ENCODE results near the gene F7. TPM values are rescaled to one million over a fixed set of nuclear protein-coding genes. Genes with fewer than 3 reads are reported as not detected.
"Not testable (repeated sequence)": the region's sequence is repeated elsewhere in the genome, so short reads cannot be mapped to it uniquely, and the experiment has no call there.

The F7 gene
- total RNA-seq (2014; rRNA removed; shearing (Covaris generic)): not detected in 2 replicates

DNA sequence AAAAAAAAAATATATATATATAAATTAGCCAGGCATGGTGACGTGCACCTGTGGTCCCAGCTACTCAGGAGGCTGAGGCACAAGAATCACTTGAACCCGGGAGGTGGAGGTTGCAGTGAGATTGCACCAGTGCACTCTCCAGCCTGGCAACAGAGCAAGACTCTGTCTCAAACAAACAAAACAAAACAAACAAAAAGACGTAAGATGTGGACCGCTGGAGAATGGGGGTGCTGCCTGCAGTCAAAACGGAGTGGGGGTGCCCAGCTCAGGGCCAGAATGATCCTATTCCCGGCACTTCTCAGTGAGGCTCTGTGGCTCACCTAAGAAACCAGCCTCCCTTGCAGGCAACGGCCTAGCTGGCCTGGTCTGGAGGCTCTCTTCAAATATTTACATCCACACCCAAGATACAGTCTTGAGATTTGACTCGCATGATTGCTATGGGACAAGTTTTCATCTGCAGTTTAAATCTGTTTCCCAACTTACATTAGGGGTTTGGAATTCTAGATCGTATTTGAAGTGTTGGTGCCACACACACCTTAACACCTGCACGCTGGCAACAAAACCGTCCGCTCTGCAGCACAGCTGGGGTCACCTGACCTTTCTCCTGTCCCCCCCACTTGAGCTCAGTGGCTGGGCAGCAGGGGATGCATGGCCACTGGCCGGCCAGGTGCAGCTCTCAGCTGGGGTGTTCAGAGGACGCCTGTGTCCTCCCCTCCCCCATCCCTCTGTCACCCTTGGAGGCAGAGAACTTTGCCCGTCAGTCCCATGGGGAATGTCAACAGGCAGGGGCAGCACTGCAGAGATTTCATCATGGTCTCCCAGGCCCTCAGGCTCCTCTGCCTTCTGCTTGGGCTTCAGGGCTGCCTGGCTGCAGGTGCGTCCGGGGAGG, at the start of gene F7:
F7 (plus strand) TSS at position 760 of the 889 bp plus-strand sequence; CDS start at position 811, 51 bp downstream.
- no peak for DNase-seq (ENCODE audit: low spot score)
- in situ Hi-C loops (cut with HindIII; ENCODE audit: low sequenced_read_pairs): no loop called here

DNA sequence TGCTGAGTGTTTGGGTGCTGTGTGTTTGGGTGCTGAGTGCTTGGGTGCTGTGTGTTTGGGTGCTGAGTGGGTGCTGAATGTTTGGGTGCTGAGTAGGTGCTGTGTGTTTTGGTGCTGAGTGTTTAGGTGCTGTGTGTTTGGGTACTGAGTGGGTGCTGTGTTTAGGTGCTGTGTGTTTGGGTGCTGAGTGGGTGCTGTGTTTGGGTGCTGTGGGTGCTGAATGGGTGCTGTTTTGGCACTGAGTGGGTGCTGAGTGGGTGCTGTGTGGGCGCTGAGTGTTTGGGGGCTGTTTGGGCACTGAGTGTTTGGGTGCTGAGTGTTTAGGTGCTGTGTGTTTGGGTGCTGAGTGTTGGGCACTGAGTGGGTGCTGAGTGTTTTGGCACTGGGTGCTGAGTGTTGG, 48.5 kb upstream of the F7 start:
- no peak for DNase-seq (ENCODE audit: low spot score)
- in situ Hi-C loops (cut with HindIII; ENCODE audit: low sequenced_read_pairs): no loop called here

DNA sequence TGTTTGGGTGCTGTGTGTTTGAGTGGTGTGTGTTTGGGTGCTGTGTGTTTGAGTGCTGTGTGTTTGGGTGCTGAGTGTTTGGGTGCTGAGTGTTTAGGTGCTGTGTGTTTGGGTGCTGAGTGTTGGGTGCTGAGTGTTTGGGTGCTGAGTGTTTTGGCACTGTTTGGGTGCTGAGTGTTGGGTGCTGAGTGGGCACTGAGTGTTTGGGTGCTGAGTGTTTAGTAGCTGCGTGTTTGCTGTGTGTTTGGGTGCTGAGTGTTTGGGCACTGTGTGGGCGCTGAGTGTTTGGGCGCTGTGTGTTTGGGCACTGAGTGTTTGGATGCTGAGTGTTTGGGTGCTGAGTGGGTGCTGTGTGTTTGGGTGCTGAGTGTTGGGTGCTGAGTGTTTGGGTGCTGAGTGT, 48.0 kb upstream of the F7 start:
- in situ Hi-C loops (cut with HindIII; ENCODE audit: low sequenced_read_pairs); DNase-seq (ENCODE audit: low spot score): not testable (repeated sequence)

DNA sequence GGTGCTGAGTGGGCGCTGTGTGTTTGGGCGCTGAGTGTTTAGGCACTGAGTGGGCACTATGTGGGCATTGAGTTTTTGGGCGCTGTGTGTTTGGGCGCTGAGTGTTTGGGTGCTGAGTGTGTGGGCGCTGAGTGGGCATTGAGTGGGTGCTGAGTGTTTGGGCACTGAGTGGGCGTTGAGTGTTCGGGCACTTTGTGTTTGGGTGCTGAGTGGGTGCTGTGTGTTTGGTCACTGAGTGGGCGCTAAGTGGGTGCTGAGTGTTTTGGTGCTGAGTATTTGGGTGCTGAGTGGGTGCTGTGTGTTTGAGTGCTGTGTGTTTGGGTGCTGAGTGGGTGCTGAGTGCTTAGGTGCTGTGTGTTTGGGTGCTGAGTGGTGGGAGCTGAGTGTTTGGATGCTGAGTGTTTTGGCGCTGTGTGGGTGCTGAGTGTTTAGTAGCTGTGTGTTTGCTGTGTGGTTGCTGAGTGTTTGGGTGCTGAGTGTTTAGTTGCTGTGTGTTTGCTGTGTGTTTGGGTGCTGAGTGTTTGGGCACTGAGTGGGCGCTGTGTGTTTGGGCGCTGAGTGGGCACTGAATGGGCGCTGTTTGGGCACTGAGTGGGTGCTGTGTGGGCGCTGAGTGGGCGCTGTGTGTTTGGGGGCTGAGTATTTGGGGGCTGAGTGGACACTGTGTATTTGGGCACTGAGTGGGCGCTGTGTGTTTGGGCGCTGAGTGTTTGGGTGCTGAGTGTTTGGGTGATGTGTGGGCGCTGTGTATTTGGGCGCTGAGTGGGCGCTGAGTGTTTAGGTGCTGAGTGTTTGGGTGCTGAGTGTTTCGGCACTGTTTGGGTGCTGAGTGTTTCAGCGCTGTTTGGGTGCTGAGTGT, 47.2 kb upstream of the F7 start:
- in situ Hi-C loops (cut with HindIII; ENCODE audit: low sequenced_read_pairs): no loop called here
- DNase-seq (ENCODE audit: low spot score): no peak

DNA sequence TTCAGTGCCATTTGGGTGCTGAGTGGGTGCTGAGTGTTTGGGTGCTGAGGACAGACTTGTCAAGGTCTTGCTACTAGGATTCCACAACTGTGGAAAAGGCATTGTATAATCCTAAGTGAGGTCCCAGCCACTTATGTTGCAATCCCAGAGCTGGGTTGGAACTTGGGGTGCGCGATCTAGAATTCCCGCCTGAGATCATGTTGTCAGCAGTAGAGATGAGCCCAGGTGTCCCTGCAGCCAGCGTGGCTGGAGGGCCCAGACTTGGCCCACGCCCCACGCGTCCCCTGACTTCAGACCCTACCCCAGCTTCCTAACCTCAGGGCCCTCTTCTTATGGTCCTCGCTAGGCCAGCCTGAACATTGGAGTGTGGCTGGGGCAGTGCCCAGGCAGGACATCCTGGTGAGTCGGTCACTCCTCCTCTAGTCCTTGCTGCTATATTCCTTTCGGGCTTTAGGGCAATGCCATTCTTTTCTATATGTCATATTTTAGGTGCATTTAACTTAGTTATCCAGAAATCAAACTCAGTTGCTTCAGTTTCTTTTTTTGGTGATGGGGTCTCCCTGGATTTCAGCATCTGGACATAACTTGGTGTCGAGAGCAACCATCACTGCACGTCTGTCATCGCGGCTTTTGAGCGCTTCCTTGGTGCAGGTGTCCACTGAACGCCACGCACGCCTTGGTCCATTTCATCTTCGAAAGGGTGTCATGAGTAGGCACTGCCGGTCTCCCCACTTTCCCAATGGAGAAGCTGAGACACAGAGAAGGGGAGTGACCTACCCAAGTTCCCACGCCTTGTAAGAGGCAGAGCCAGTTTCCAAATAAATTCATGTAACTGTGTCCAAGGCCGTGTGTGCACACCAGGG, 46.4 kb upstream of the F7 start:
- DNase-seq (ENCODE audit: low spot score): no peak
- in situ Hi-C loops (cut with HindIII; ENCODE audit: low sequenced_read_pairs): no loop called here

DNA sequence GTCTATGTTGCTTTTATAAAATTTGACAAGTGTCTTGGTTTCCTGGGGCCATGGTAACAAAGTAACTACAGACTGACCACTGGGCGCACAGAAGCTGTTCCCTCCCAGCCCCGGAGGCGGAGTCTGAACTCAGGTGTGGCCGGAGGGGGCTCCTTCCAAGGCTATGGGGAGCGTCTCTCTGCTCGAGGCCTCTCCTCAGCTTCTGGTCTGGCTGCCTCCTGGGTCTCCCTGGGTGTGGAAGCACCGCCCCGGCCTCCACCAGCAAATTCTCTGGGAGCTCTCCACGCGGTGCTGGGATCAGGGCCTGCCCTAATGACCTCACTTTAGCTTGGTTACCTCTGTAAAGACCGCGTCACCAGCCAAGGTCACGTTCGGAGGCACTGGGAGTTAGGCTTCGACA, 45.7 kb upstream of the F7 start:
- DNase-seq (ENCODE audit: low spot score): no peak
- in situ Hi-C loops (cut with HindIII; ENCODE audit: low sequenced_read_pairs): no loop called here

DNA sequence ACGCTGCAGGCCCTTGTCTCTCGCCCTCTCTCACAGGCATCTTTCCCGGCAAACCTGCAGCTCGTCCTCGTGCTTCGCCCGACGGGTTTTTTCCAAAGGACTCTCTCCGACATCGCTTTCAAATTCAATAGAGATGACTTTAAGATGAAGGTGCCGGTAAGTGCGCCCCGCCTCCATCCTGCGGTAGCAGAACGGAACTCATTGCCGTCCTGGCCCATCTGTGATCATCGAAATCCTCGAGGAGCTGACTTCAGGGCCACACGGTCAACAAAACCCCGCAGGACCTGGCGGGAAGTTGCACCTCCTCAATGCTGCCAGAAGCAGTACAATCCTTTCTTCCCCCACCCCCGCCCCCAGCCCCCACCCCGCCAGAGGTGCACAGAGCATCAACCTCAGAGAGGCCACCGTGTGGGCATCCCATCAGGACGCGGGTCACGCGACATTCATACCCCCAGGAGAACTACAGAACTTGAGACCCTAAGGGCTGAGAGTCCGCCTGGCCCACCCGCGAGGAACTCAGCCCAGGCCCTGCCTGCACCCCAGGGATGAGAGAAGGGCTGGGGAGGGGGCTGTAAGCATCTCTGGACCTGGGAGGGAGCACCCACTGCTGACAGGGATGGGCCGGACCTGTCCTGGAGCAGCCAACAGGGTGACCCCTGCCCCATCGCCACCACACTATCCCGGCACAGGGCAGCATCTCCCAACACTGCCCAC, 44.9 kb upstream of the F7 start:
- DNase-seq (ENCODE audit: low spot score): no peak
- in situ Hi-C loops (cut with HindIII; ENCODE audit: low sequenced_read_pairs): no loop called here

DNA sequence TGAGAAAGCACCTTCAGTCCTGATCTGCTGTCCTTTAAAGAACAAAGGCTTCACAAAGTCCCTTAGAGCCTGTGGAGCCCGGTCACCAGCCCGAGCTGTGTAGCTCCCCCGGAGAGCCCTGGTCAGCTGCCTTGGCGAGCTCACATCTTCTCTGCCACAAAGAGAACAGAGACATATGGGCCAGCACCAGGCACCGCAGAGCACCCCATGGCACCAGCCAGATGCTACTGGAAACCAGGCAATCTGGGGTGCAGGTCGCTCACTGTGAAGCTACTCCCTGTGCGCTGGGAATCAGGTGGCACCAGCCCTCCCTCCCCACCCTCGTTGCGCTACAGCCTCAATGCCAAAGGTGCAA, 44.3 kb upstream of the F7 start:
- in situ Hi-C loops (cut with HindIII; ENCODE audit: low sequenced_read_pairs): no loop called here
- peak; percentile 61 for DNase-seq (ENCODE audit: low spot score)

DNA sequence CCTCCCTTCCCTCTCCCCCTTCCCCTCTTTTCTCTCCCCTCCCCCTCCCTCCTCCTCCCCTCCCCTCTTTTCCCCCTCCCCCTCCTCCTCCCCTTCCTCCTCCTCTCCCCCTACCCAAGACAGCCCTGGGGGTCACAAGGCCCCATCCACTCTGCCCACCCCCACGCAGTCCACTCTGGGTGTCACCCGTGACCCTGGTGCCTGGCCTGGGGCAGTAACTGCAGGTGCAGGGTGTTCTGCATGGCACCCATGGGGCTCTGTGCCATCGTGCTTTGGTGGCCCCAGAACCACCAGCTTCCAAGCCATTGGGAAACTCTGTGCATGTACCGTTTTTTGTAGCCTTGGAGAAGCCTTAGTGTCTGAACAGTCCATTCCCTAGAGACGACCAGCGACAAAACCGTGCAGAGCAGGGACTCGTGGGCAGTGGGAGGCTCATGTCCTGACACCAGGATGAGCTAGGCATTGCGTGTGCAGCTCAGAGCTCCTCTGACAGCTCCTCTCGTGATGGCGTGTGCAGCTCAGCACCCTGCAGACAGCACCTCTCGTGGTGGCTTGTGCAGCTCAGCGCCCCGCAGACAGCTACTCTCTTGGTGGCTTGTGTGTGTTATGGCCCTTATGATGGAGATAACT, 43.7 kb upstream of the F7 start:
- in situ Hi-C loops (cut with HindIII; ENCODE audit: low sequenced_read_pairs): no loop called here
- DNase-seq (ENCODE audit: low spot score): peak; percentile 59

DNA sequence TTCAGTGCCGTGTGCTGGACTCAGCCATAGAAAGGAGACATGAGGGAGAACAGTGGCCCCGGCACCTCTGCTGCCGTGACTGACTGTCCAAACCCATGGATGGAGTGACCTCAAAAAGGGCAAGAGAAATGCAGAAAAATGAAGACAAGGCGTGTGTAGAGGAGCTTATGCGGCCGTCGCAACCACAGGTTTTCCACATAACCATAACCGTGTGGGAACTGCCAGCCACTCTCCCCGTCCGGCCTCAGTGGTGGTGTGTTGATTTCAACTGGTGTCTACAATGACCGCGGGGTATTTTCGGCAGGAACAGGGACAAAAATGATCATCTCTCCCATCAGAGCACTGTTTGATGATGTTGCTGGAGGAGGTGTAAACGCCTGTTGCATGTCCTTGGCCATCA, 42.9 kb upstream of the F7 start:
- no peak for DNase-seq (ENCODE audit: low spot score)
- in situ Hi-C loops (cut with HindIII; ENCODE audit: low sequenced_read_pairs): no loop called here

DNA sequence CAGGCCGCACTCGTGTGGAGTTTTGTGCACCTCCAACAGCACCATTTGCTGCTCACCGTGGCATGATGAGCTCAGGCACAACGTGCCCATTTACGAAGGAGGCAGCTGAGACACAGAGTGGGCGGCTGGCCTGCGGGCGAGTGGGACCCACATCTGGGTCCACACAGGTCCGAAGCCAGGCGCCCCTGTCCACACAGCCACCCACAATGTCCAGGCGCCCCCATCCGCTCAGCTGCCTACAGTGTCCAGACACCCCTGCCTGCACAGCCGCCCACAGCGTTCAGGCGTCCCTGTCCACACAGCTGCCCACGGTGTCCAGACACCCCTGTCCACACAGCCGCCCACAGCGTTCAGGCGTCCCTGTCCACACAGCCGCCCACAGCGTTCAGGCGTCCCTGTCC, 42.5 kb upstream of the F7 start:
- in situ Hi-C loops (cut with HindIII; ENCODE audit: low sequenced_read_pairs): no loop called here
- DNase-seq (ENCODE audit: low spot score): no peak

DNA sequence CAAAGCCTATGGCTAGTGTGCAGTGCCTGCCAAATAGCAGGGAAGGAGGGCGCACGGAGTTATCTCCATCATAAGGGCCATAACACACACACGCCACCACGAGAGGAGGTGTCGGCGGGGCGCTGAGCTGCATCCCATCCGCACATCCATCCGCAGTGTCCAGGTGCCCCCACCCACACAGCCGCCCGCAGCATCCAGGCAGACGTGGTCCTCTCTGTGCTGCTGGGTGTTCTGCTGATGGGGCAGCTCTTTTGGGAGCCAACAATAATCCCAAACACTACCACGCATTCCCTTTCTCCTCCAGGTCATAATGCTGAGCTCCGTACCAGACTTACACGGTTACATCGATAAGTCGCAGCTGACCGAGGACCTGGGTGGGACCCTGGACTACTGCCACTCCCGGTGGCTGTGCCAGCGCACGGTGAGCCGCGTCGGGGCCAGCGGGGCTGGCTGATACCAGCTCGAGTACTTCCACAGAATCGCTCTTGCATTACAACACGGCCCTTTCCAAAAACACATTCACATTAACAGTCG, 41.5 kb upstream of the F7 start:
- DNase-seq (ENCODE audit: low spot score): no peak
- in situ Hi-C loops (cut with HindIII; ENCODE audit: low sequenced_read_pairs): no loop called here

DNA sequence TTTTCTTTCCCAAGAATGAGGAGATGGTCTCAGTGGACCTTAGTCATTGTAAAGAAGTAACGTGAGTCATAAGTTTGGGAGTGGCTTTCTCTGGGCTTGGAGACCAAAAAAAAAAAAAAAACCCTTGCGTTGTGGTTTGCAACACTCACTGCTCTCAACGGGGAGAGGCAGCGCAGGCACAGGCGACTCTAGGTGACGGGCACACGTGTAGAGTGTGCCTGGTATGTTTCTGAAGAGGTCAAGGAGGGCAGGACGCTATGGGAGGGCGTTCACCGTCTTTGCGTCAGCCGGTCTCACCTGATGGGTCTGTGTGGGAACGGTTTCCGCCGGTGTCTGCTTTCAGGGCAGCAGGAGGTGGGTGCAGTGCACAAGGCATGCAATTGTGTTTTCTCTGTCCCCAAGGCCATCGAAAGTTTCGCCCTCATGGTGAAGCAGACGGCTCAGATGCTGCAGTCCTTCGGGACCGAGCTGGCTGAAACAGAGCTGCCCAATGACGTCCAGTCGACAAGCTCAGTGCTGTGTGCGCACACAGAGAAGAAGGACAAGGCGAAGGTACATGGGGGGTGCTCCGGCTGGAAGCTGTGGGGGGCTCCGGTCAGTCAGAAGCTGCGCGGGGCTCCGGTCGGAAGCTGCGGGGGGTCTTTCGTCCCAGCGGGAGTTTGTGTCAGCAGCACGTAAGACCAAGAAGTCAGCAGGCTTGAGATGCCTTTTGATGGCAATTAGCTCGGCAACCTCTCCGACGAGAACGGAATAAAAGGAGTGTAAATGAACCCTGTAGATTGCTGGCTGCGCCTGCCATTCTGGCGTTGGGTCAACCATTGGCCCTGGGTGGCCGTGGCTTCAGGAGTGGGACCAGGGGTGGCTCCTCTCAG, 40.8 kb upstream of the F7 start:
- in situ Hi-C loops (cut with HindIII; ENCODE audit: low sequenced_read_pairs): no loop called here
- DNase-seq (ENCODE audit: low spot score): no peak

DNA sequence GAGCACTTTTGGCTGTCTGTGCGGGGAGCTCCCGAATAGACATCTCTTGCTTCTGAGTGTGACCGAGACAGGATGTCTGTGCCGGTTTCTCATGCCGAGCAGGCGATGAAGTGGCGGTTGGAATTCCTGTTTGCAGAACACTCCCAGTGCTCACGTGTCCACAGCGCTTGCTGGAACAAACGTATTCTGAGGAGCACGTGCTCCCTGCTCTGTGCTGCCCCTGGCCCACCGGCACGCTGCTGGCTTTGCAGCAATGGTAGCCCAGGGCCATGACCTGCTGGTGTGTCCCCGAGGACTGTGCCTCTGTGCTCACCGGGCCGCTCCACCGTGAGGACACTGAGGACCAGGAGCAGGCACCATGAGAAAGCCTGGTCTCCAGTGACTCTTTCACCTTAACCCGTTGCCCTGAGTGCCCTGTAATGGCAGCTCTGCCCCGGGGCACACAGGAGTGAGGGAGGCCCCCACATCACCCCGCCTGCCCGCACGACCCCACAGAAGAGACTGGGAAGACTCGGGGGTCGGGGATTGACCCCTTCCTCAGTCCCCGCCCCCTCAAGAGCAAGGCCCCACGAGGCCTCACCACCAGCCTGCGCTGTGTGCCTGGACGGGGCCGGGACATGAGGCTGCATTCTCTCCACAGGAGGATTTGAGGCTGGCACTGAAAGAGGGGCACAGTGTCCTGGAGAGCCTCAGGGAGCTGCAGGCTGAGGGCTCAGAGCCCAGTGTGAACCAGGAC, 40.0 kb upstream of the F7 start:
- in situ Hi-C loops (cut with HindIII; ENCODE audit: low sequenced_read_pairs): no loop called here
- DNase-seq (ENCODE audit: low spot score): peak; percentile 74

DNA sequence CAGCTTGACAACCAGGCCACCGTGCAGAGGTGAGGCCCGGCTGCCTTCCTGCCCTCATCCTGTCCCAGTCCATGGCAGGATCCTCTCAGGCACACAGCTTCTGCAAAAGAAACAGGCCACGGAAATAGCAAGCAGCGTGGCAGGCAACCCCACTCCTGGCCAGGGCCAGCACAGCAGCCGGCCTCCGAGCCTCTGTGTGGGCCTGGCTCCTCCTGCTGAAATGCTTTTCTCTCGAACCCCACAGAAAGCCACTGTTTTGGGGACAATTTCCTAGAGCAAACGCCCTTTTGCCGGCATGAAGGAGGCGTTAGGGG, 39.5 kb upstream of the F7 start:
- DNase-seq (ENCODE audit: low spot score): no peak
- in situ Hi-C loops (cut with HindIII; ENCODE audit: low sequenced_read_pairs): no loop called here

DNA sequence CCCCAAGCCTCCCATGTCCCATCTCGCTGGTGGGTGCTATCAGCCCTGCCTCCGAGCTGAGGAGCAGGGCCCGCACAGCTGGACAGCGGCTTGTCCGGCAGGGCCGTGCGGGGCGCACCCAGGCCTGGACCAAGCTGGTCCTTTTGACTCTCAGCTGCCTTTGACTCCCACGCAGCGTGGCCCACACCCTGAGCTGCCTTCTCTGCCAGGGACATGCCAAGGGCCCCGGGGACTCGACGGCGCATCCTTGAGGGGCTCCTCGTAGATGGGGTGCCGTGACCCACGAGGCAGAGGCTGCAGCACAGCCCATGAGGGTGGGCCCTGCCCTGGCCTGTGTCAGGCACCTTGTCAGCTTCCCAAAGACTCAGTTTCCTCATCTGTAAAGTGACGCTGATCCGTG, 38.8 kb upstream of the F7 start:
- DNase-seq (ENCODE audit: low spot score): no peak
- in situ Hi-C loops (cut with HindIII; ENCODE audit: low sequenced_read_pairs): no loop called here
